HepG2 (cell line): ENCODE results near the gene OR1F1. TPM values are rescaled to one million over a fixed set of nuclear protein-coding genes. Genes with fewer than 3 reads are reported as not detected.
A peak's percentile ranks its signal among the peaks of the same experiment; 100 is the strongest.

ENCODE experiments used
- HOXA7 ChIP-seq: sonication (generic); formaldehyde crosslinking; IDR thresholded peaks from 2 replicates; pipeline ENCODE4 v1.8.1; 2022; ENCODE audit warnings: mild to moderate bottlenecking, missing genetic modification reagents, moderate library complexity
- HOXD1 ChIP-seq: sonication (generic); formaldehyde crosslinking; IDR thresholded peaks from 2 replicates; pipeline ENCODE4 v1.5.0; 2020; ENCODE audit warnings: missing genetic modification reagents
- KAT7 ChIP-seq: IDR thresholded peaks from 2 replicates; pipeline ENCODE4 v1.6.1; 2018; ENCODE audit warnings: borderline replicate concordance, missing compliant biosample characterization
- MAZ ChIP-seq, 2 experiments: sonication (generic) in 1 of 2; formaldehyde crosslinking in 1 of 2; IDR thresholded peaks; 2 replicates each; pipeline versions ENCODE4 v1.5.0 to v1.6.1; 2012 to 2020; ENCODE audit warnings: low read depth in 2 of 2, mild to moderate bottlenecking in 2 of 2, borderline replicate concordance in 1 of 2, improper control_type of control experiment in 1 of 2, low read length in 1 of 2, missing genetic modification reagents in 1 of 2, moderate library complexity in 1 of 2
- MEIS2 ChIP-seq: sonication (generic); formaldehyde crosslinking; IDR thresholded peaks from 2 replicates; pipeline ENCODE4 v1.9.0; 2021; ENCODE audit warnings: mild to moderate bottlenecking, missing genetic modification reagents
- ONECUT2 ChIP-seq: sonication (generic); formaldehyde crosslinking; IDR thresholded peaks from 2 replicates; pipeline ENCODE4 v1.4.0; 2020; ENCODE audit warnings: missing genetic modification reagents
- SMAD1 ChIP-seq: sonication (generic); formaldehyde crosslinking; IDR thresholded peaks from 2 replicates; pipeline ENCODE4 v1.4.0; 2020; ENCODE audit warnings: missing genetic modification reagents, low read depth, mild to moderate bottlenecking, borderline replicate concordance
- XBP1 ChIP-seq: sonication (generic); formaldehyde crosslinking; IDR thresholded peaks from 2 replicates; pipeline ENCODE4 v1.5.0; 2020; ENCODE audit warnings: missing genetic modification reagents
- ZBTB3 ChIP-seq: sonication (generic); formaldehyde crosslinking; IDR thresholded peaks from 2 replicates; pipeline ENCODE4 v1.4.0; 2020; ENCODE audit warnings: low read depth, mild to moderate bottlenecking, moderate library complexity, missing genetic modification reagents, borderline replicate concordance
- ZFP37 ChIP-seq: sonication (generic); formaldehyde crosslinking; IDR thresholded peaks from 2 replicates; pipeline ENCODE4 v1.4.0; 2020; ENCODE audit warnings: missing genetic modification reagents, borderline replicate concordance
- ZKSCAN8 ChIP-seq: IDR thresholded peaks from 2 replicates; pipeline ENCODE4 v1.6.1; 2016; ENCODE audit warnings: borderline replicate concordance, missing genetic modification reagents, missing compliant biosample characterization
- ZNF382 ChIP-seq: sonication (generic); formaldehyde crosslinking; IDR thresholded peaks from 2 replicates; pipeline ENCODE4 v1.5.0; 2020; ENCODE audit warnings: missing genetic modification reagents, mild to moderate bottlenecking, borderline replicate concordance
- ZNF761 ChIP-seq: sonication (generic); formaldehyde crosslinking; conservative IDR thresholded peaks from 2 replicates; pipeline ENCODE4 v1.4.0; 2020; ENCODE audit warnings: mild to moderate bottlenecking, missing genetic modification reagents
- ZNF775 ChIP-seq: sonication (generic); formaldehyde crosslinking; IDR thresholded peaks from 2 replicates; pipeline ENCODE4 v1.4.0; 2020; ENCODE audit warnings: missing genetic modification reagents, mild to moderate bottlenecking, moderate library complexity, borderline replicate concordance
- polyA plus RNA-seq, 8 experiments: library from polyadenylated mRNA; depleted of rRNA in 3 of 8; stranded (reverse) in 7 of 8; unstranded in 1 of 8; fragments of >200 nt; fragmentation: Illumina TruSeq in 4 of 8; extraction: Trizol in 4 of 8; gene quantifications; 2 replicates each; pipeline versions ENCODE4 v1.2.1 to v1.2.3, GENCODE V29; 2011 to 2016; ENCODE audit warnings: low read depth in 4 of 8, missing spikeins in 1 of 8, mixed read lengths in 1 of 8; ENCODE audit not compliant: insufficient read depth in 1 of 8
- total RNA-seq, 5 experiments: library from RNA; depleted of rRNA; stranded (reverse); fragments of >200 nt; fragmentation: Illumina TruSeq; extraction: Trizol; gene quantifications; 2 replicates each; pipeline ENCODE4 v1.2.3, GENCODE V29; 2016; ENCODE audit warnings: low read depth in 1 of 5
- TF ChIP-seq, protein P1 (sequence below): sonication (generic); formaldehyde crosslinking; IDR thresholded peaks from 2 replicates; pipeline ENCODE4 v1.5.0; 2020; ENCODE audit warnings: mild to moderate bottlenecking, missing genetic modification reagents, moderate library complexity
- TF ChIP-seq, protein P2 (sequence below): sonication (generic); formaldehyde crosslinking; IDR thresholded peaks from 2 replicates; pipeline ENCODE4 v1.4.0; 2020; ENCODE audit warnings: missing genetic modification reagents
- TF ChIP-seq, protein P3 (sequence below): sonication (generic); formaldehyde crosslinking; IDR thresholded peaks from 2 replicates; pipeline ENCODE4 v1.8.0; 2022; ENCODE audit warnings: mild to moderate bottlenecking, missing genetic modification reagents, moderate library complexity
- TF ChIP-seq, protein P4 (sequence below): sonication (generic); formaldehyde crosslinking; IDR thresholded peaks from 2 replicates; pipeline ENCODE4 v1.8.0; 2022; ENCODE audit warnings: missing genetic modification reagents, mild to moderate bottlenecking, borderline replicate concordance
- TF ChIP-seq, protein P5 (sequence below): sonication (generic); formaldehyde crosslinking; conservative IDR thresholded peaks from 2 replicates; pipeline ENCODE4 v1.4.0; 2020; ENCODE audit warnings: missing genetic modification reagents

OR1F1 gene
- total and polyA plus RNA-seq, 2 of the 13 experiments (the other 11 are each of a cell fraction or from before 2014, with no cell fraction given) = 0.90 TPM; not detected in 1

DNA sequence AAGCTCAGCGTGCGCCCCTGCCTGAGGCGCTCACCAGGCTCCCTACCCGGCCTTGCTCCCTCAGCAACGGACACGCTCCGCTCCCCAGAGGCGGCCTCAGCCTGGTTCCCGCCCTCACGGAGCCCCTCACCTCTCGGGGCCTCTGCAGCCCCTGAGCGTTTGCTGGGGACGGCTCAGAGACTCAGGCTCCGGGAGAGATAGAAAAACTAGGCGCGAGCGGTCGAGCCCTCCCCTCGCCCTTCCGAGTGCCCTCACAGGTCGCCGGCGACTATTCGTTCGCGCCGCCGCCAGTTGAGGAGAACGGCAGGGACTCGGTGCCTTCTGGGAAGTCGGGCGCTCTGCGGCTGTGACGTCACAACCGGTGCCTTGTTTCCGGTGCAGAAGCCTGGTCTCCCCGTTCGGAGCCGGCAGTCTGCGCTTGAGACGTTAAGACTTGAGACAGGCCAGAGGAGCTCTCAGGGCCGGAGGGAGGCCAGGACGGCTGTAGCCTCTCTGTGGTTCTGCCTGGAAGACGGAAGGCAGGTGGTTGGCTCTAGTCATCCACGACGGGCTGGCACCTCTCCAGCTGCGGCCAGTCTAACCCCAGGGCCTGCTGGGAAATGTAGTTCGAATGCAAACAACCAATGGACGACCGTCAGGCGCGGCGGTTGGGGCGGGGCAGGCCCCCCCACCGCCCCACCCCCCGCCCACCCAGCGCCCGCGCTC lies 47.0 kb downstream of the OR1F1 start, which contains the start of gene ZNF200 (continued):
- no peak for TF ChIP-seq ZNF775 (CRISPR knock-in tag)
- TF ChIP-seq, protein P1, sequence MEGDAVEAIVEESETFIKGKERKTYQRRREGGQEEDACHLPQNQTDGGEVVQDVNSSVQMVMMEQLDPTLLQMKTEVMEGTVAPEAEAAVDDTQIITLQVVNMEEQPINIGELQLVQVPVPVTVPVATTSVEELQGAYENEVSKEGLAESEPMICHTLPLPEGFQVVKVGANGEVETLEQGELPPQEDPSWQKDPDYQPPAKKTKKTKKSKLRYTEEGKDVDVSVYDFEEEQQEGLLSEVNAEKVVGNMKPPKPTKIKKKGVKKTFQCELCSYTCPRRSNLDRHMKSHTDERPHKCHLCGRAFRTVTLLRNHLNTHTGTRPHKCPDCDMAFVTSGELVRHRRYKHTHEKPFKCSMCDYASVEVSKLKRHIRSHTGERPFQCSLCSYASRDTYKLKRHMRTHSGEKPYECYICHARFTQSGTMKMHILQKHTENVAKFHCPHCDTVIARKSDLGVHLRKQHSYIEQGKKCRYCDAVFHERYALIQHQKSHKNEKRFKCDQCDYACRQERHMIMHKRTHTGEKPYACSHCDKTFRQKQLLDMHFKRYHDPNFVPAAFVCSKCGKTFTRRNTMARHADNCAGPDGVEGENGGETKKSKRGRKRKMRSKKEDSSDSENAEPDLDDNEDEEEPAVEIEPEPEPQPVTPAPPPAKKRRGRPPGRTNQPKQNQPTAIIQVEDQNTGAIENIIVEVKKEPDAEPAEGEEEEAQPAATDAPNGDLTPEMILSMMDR (CRISPR knock-in tag) = no peak
- TF ChIP-seq MAZ (IDR thresholded peaks at IDR 0.05; ENCODE audit: borderline replicate concordance, low read depth, low read length) = no peak
- TF ChIP-seq MAZ (CRISPR knock-in tag; IDR thresholded peaks at IDR 0.05; ENCODE audit: low read depth) = peak; percentile 54
- TF ChIP-seq, protein P2, sequence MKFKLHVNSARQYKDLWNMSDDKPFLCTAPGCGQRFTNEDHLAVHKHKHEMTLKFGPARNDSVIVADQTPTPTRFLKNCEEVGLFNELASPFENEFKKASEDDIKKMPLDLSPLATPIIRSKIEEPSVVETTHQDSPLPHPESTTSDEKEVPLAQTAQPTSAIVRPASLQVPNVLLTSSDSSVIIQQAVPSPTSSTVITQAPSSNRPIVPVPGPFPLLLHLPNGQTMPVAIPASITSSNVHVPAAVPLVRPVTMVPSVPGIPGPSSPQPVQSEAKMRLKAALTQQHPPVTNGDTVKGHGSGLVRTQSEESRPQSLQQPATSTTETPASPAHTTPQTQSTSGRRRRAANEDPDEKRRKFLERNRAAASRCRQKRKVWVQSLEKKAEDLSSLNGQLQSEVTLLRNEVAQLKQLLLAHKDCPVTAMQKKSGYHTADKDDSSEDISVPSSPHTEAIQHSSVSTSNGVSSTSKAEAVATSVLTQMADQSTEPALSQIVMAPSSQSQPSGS (CRISPR knock-in tag) = peak; percentile 76
- no peak for TF ChIP-seq XBP1 (CRISPR knock-in tag)
- peak; percentile 63; the same call in 1 of the 2 replicates for TF ChIP-seq MEIS2 (CRISPR knock-in tag)
- TF ChIP-seq SMAD1 (CRISPR knock-in tag) = 0 out of 2 replicates have a peak, but pooled peaks have one; percentile 34
- TF ChIP-seq ZNF382 (CRISPR knock-in tag) = no peak
- TF ChIP-seq, protein P3, sequence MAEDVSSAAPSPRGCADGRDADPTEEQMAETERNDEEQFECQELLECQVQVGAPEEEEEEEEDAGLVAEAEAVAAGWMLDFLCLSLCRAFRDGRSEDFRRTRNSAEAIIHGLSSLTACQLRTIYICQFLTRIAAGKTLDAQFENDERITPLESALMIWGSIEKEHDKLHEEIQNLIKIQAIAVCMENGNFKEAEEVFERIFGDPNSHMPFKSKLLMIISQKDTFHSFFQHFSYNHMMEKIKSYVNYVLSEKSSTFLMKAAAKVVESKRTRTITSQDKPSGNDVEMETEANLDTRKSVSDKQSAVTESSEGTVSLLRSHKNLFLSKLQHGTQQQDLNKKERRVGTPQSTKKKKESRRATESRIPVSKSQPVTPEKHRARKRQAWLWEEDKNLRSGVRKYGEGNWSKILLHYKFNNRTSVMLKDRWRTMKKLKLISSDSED (CRISPR knock-in tag) = no peak
- no peak for TF ChIP-seq ZBTB3 (CRISPR knock-in tag)
- TF ChIP-seq KAT7 (CRISPR knock-in tag) = peak; percentile 68; the same call in 1 of the 2 replicates
- TF ChIP-seq HOXA7 (CRISPR knock-in tag) = no peak
- TF ChIP-seq, protein P4, sequence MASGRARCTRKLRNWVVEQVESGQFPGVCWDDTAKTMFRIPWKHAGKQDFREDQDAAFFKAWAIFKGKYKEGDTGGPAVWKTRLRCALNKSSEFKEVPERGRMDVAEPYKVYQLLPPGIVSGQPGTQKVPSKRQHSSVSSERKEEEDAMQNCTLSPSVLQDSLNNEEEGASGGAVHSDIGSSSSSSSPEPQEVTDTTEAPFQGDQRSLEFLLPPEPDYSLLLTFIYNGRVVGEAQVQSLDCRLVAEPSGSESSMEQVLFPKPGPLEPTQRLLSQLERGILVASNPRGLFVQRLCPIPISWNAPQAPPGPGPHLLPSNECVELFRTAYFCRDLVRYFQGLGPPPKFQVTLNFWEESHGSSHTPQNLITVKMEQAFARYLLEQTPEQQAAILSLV (CRISPR knock-in tag) = no peak; the same call in 1 of the 2 replicates
- no peak for TF ChIP-seq ZFP37 (CRISPR knock-in tag)
- TF ChIP-seq ZNF761 = peak; percentile 62
- TF ChIP-seq, protein P5, sequence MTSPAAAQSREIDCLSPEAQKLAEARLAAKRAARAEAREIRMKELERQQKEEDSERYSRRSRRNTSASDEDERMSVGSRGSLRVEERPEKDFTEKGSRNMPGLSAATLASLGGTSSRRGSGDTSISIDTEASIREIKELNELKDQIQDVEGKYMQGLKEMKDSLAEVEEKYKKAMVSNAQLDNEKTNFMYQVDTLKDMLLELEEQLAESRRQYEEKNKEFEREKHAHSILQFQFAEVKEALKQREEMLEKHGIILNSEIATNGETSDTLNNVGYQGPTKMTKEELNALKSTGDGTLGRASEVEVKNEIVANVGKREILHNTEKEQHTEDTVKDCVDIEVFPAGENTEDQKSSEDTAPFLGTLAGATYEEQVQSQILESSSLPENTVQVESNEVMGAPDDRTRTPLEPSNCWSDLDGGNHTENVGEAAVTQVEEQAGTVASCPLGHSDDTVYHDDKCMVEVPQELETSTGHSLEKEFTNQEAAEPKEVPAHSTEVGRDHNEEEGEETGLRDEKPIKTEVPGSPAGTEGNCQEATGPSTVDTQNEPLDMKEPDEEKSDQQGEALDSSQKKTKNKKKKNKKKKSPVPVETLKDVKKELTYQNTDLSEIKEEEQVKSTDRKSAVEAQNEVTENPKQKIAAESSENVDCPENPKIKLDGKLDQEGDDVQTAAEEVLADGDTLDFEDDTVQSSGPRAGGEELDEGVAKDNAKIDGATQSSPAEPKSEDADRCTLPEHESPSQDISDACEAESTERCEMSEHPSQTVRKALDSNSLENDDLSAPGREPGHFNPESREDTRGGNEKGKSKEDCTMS (CRISPR knock-in tag) = no peak
- TF ChIP-seq HOXD1 = 0 out of 2 replicates have a peak, but pooled peaks have one; percentile 56
- TF ChIP-seq ONECUT2 (CRISPR knock-in tag) = no peak
- TF ChIP-seq ZKSCAN8 = peak; percentile 22; the same call in 1 of the 2 replicates
